Vagina (tissue), 2 donors: ENCODE measurements around the gene CALU. TPM values are rescaled to one million over a fixed set of nuclear protein-coding genes. Genes with fewer than 3 reads are reported as not detected.
A peak's percentile ranks its signal among the peaks of the same experiment; 100 is the strongest.

Experiments used
- DNase-seq, 2 donors: peaks; one replicate each; pipeline ENCODE4 v3.0.0-alpha.2; 2017; ENCODE audit errors: extremely low spot score in 2 of 2
- H3K27ac ChIP-seq: fragments of 200-600 bp; sonication (generic); one replicate; pipeline ENCODE4 v1.5.1; 2019
- H3K27me3 ChIP-seq: fragments of 200-600 bp; sonication (generic); one replicate; pipeline ENCODE4 v1.5.1; 2019
- H3K36me3 ChIP-seq, 2 donors: fragments of 200-600 bp; sonication (generic); one replicate each; pipeline ENCODE4 v1.5.1; 2017 to 2019
- H3K4me1 ChIP-seq: fragments of 200-600 bp; sonication (generic); one replicate; pipeline ENCODE4 v1.5.1; 2019
- H3K4me3 ChIP-seq, 2 donors: fragments of 200-600 bp; sonication (generic); 1 replicate in 1 of 2; 2 replicates in 1 of 2; pipeline ENCODE4 v1.5.1; 2016 to 2019
- H3K9me3 ChIP-seq: fragments of 200-600 bp; sonication (generic); one replicate; pipeline ENCODE4 v1.5.1; 2019
- CTCF ChIP-seq, 3 experiments: fragments of 450-650 bp in 2 of 3; fragments of 200-600 bp in 1 of 3; sonication (generic) in 1 of 3; IDR thresholded peaks; one replicate each; pipeline ENCODE4 v1.5.1; 2017 to 2019; ENCODE audit warnings: antibody characterized with exemption in 3 of 3, mild to moderate bottlenecking in 2 of 3, moderate library complexity in 2 of 3
- POLR2A ChIP-seq, 2 donors: fragments of 450-650 bp; IDR thresholded peaks; one replicate each; pipeline ENCODE4 v1.6.1; 2017; ENCODE audit warnings: antibody characterized with exemption in 2 of 2, mild to moderate bottlenecking in 2 of 2, moderate library complexity in 2 of 2
- POLR2AphosphoS5 ChIP-seq, 2 donors: sonication (generic); formaldehyde crosslinking; IDR thresholded peaks; one replicate each; pipeline ENCODE4 v1.9.0; 2017; ENCODE audit warnings: antibody characterized with exemption in 2 of 2, mild to moderate bottlenecking in 2 of 2, low read depth in 1 of 2; ENCODE audit not compliant: insufficient read depth in 1 of 2
- intact Hi-C: fragments of 100-400 bp; cut with DNase I; formaldehyde crosslinking; loops from one replicate; pipeline ENCODE4 v1.15.1; 2023
- total RNA-seq: library from RNA; depleted of rRNA; stranded (reverse); fragments of >200 nt; gene quantifications from one replicate; pipeline ENCODE4 v1.2.3, GENCODE V29; 2016

The CALU gene
- total RNA-seq, 1 donor from 2014 or later: 65.3 TPM

DNA sequence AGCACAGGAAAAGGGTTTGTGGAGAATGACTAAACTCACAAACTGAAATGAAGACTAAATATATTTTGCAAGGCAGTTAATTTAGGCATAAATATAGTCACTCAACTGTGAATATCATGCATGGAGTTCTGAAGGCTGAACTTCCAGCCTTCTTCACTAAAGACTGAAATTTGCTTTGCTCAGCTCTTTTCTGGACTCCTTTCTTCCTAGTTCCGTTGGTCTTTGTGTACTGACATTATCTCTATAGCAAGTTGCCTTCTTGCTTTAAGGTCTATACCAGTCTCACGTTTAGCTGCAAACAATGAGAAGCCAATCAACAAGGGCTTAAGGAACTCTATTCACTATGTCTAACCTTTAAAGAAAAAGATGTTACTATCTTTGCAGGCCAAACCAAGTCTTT lies 44.4 kb upstream of the CALU start:
- Histone ChIP-seq H3K27ac (no peak overlapping the region), H3K4me1 (peaks cover 8% of the 10 kb centered on the region), H3K36me3 (no peaks in the 10 kb centered on the region), H3K4me3 (no peak overlapping the region), H3K27me3 (no peaks in the 10 kb centered on the region), H3K9me3 (no peaks in the 10 kb centered on the region)
- no peak for DNase-seq
- intact Hi-C loops: no loop called here
- no peak for TF ChIP-seq CTCF (IDR thresholded peaks at IDR 0.05)
- no peak for TF ChIP-seq POLR2A (IDR thresholded peaks at IDR 0.05)
- TF ChIP-seq POLR2AphosphoS5 (IDR thresholded peaks at IDR 0.05; ENCODE audit: insufficient read depth in 1 of 2, low read depth in 1 of 2): no peak

DNA sequence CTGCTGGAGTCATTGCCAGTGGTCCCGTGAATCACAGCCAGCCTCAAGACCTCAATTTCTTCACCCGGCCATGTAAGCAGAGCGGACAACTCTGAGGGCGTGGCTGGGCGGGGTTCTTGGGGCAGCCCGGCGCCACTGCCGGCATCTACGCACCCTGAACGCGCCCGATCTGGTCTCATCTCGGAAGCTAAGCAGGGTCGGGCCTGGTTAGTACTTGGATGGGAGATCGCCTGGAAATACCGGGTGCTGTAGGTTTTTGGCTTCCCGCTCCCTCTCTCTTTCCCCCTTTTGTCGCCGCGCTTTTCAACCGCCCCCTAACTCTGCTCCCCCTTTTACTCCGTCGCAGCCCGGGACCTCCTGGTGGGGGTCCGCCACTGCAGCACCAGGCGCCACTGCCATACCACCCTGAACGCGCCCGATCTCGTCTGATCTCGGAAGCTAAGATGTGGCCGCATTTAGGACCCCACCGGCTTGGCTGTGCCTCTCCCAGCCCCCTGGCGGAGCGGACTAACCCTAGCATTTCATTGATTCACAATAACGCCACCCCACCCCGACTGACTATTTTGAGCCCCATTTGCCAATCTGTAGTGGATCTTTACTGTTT lies 41.8 kb upstream of the CALU start:
- H3K4me3 ChIP-seq: peak overlapping the region; percentile 16 to 29
- no peak overlapping the region for H3K27ac ChIP-seq
- H3K4me1 ChIP-seq: peaks cover 8% of the 10 kb centered on the region
- H3K27me3 ChIP-seq: no peaks in the 10 kb centered on the region
- DNase-seq: no peak
- H3K9me3 ChIP-seq: no peaks in the 10 kb centered on the region
- TF ChIP-seq CTCF (IDR thresholded peaks at IDR 0.05): no peak
- no peak for TF ChIP-seq POLR2AphosphoS5 (IDR thresholded peaks at IDR 0.05; ENCODE audit: insufficient read depth in 1 of 2, low read depth in 1 of 2)
- no peak for TF ChIP-seq POLR2A (IDR thresholded peaks at IDR 0.05)
- intact Hi-C loops: no loop called here
- no peaks in the 10 kb centered on the region for H3K36me3 ChIP-seq

DNA sequence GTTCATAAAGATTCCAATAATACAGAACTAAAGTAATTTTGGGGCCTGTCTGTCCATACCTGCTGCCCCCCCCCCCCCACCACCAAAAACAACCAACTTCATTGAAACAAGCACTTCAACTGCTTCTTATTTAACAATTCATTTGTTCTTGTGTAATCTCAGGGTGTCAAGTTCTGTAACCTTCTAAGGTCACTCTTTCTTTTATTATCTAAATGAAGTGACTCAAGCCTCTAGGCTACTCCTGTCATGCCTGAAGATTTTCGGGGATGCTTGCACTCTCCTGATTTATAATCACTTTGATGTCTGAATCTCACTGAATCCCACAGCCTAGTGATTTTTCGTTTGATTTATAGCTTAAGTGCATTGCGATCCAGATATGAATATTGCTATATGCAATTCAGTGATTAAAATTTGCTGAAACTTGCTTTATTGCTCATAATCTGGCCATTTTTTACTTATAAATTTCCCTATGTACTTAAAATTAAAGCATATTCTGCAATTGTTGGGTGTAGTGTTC lies 39.9 kb upstream of the CALU start:
- TF ChIP-seq POLR2AphosphoS5 (IDR thresholded peaks at IDR 0.05; ENCODE audit: insufficient read depth in 1 of 2, low read depth in 1 of 2) (no peak), POLR2A (IDR thresholded peaks at IDR 0.05) (no peak), CTCF (IDR thresholded peaks at IDR 0.05) (no peak)
- no peak for DNase-seq
- Histone ChIP-seq H3K27me3 (no peaks in the 10 kb centered on the region), H3K36me3 (no peaks in the 10 kb centered on the region), H3K4me1 (peaks cover 8% of the 10 kb centered on the region), H3K9me3 (no peaks in the 10 kb centered on the region), H3K27ac (no peak overlapping the region), H3K4me3 (no peak overlapping the region)
- intact Hi-C loops: no loop called here

- no peak overlapping the region for H3K27ac ChIP-seq
- no peak for DNase-seq
- TF ChIP-seq POLR2AphosphoS5 (IDR thresholded peaks at IDR 0.05; ENCODE audit: insufficient read depth in 1 of 2, low read depth in 1 of 2) (no peak), CTCF (IDR thresholded peaks at IDR 0.05) (no peak), POLR2A (IDR thresholded peaks at IDR 0.05) (no peak)
Measured at GRCh38 chr7:128699895-128700294, 39.3 kb upstream of the CALU start.

DNA sequence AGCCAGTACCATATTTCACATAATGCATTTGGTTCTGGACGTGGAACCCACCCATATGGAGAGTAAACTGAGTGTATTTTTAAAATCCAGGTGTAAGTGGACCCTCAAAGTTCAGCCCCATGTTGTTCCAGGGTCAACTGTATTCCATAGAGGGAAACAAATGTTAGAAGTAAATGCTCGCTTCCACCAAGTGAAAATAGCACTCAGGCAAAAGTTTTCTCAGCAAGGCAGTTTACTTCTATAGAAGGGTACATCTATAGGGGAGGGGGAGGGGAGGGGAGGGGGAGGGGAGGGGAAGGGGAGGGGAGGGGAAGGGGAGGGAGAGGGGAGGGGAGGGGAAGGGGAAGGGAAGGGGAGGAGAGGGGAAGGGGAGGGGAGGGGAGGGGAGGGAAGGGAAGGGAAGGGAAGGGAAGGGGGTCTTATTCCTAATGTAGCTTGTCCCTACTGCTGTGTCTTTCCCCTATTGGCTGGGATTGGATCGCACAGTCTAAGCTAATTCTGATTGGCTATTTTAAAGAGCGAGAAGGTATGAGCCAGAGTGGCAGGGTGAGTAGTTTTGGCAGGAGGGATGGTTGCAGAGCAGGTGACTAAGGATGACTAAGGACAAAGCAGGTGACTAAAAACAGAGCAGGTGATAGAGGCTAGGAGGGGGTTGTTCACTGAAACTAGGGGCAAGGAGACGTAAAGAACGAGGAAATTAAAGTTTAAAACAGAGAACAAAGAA lies 37.9 kb upstream of the CALU start:
- Histone ChIP-seq H3K27me3 (no peaks in the 10 kb centered on the region), H3K9me3 (no peaks in the 10 kb centered on the region), H3K36me3 (no peaks in the 10 kb centered on the region), H3K4me1 (peaks cover 8% of the 10 kb centered on the region), H3K27ac (no peak overlapping the region), H3K4me3 (no peak overlapping the region)
- intact Hi-C loops: no loop called here
- DNase-seq: no peak
- TF ChIP-seq POLR2A (IDR thresholded peaks at IDR 0.05) (no peak), CTCF (IDR thresholded peaks at IDR 0.05) (no peak), POLR2AphosphoS5 (IDR thresholded peaks at IDR 0.05; ENCODE audit: insufficient read depth in 1 of 2, low read depth in 1 of 2) (no peak)

More at GRCh38 chr7:128699895-128700294, 39.3 kb upstream of the CALU start:
- Histone ChIP-seq H3K36me3 (no peaks in the 10 kb centered on the region), H3K9me3 (no peaks in the 10 kb centered on the region), H3K4me3 (no peak overlapping the region), H3K27me3 (no peaks in the 10 kb centered on the region), H3K4me1 (peaks cover 8% of the 10 kb centered on the region)
- intact Hi-C loops: no loop called here
